Measurements from ENCODE around the gene VAV2.

VAV2 gene

GRCh38 chr9:133715866-133716563 is 276.1 kb downstream of the VAV2 start:
- no peak for DNase-seq

GRCh38 chr9:133715295-133715865 is 276.7 kb downstream of the VAV2 start:
- DNase-seq = no peak

GRCh38 chr9:133714606-133715294 is 277.4 kb downstream of the VAV2 start:
- no peak for DNase-seq

GRCh38 chr9:133713960-133714495 is 278.1 kb downstream of the VAV2 start:
- DNase-seq = no peak

- DNase-seq = no peak
Observed at GRCh38 chr9:133713150-133713959, 278.8 kb downstream of the VAV2 start.

GRCh38 chr9:133712221-133713100 is 279.7 kb downstream of the VAV2 start:
- DNase-seq = no peak
